HepG2 (cell line): ENCODE measurements around the gene COQ7.

Source experiments
- CEBPZ ChIP-seq: IDR thresholded peaks from 2 replicates; pipeline ENCODE4 v1.6.1; 2012; ENCODE audit warnings: low read length, improper control_type of control experiment
- CTCF ChIP-seq: sonication (generic); formaldehyde crosslinking; IDR thresholded peaks from 2 replicates; pipeline ENCODE4 v1.5.0; 2020; ENCODE audit warnings: mild to moderate bottlenecking, missing genetic modification reagents, moderate library complexity
- HCFC1 ChIP-seq: fragments of 150-350 bp; IDR thresholded peaks from 2 replicates; pipeline ENCODE4 v1.6.1; 2014; ENCODE audit warnings: low read depth, low read length
- PAF1 ChIP-seq: IDR thresholded peaks from 2 replicates; pipeline ENCODE4 v1.6.1; 2016; ENCODE audit warnings: missing genetic modification reagents, missing compliant biosample characterization
- RFX1 ChIP-seq: fragments of 450-650 bp; IDR thresholded peaks from 2 replicates; pipeline ENCODE4 v1.6.1; 2017
- ZNF850 ChIP-seq: sonication (generic); formaldehyde crosslinking; conservative IDR thresholded peaks from 2 replicates; pipeline ENCODE4 v1.9.0; 2021; ENCODE audit warnings: mild to moderate bottlenecking, missing genetic modification reagents

- TF ChIP-seq PAF1 (CRISPR knock-in tag) (no peak), CTCF (CRISPR knock-in tag) (peak; percentile 40), CEBPZ (no peak), RFX1 (no peak), ZNF850 (CRISPR knock-in tag) (no peak), HCFC1 (no peak)
Measured at GRCh38 chr16:19115148-19116021, 48.0 kb downstream of the COQ7 start.
